ENCODE measurements around the gene WDR46. TPM values are rescaled to one million over a fixed set of nuclear protein-coding genes. Genes with fewer than 3 reads are reported as not detected.

WDR46 gene
- total and polyA plus RNA-seq, 2 of the 13 experiments (the other 11 are each of a cell fraction or from before 2014, with no cell fraction given) = 47.4 to 105 TPM

- peak; percentile 93 for TF ChIP-seq ARID4A (CRISPR knock-in tag; IDR thresholded peaks at IDR 0.05; ENCODE audit: borderline replicate concordance)
- peak; percentile 63 for TF ChIP-seq ZKSCAN8 (CRISPR knock-in tag; IDR thresholded peaks at IDR 0.05; ENCODE audit: borderline replicate concordance)
- peak; percentile 81; the same call in 1 of the 2 replicates for TF ChIP-seq ZFP1 (CRISPR knock-in tag; IDR thresholded peaks at IDR 0.05)
- TF ChIP-seq ZNF761 (CRISPR knock-in tag; conservative IDR thresholded peaks at IDR 0.05) = peak; percentile 88
- TF ChIP-seq MEF2D (CRISPR knock-in tag; IDR thresholded peaks at IDR 0.05) = peak; percentile 48; the same call in 1 of the 2 replicates
- no peak for TF ChIP-seq MBNL3 (CRISPR knock-in tag; conservative IDR thresholded peaks at IDR 0.05)
- TF ChIP-seq TMF1 (CRISPR knock-in tag; IDR thresholded peaks at IDR 0.05; ENCODE audit: low read depth) = peak; percentile 24; the same call in 1 of the 2 replicates
- peak; percentile 68; the same call in 1 of the 2 replicates for TF ChIP-seq NRL (CRISPR knock-in tag; IDR thresholded peaks at IDR 0.05; ENCODE audit: borderline replicate concordance)
- peak; percentile 89 for TF ChIP-seq RBM22 (optimal IDR thresholded peaks at IDR 0.05; ENCODE audit: low read length)
- TF ChIP-seq ZNF343 (CRISPR knock-in tag; IDR thresholded peaks at IDR 0.05) = peak; percentile 89
- peak; percentile 93 for TF ChIP-seq SP5 (CRISPR knock-in tag; IDR thresholded peaks at IDR 0.05; ENCODE audit: borderline replicate concordance, low read depth)
- TF ChIP-seq HMGXB4 (CRISPR knock-in tag; IDR thresholded peaks at IDR 0.05; ENCODE audit: borderline replicate concordance in 1 of 2, low read depth in 1 of 2) = peak; percentile 99 to 100
- 0 out of 2 replicates have a peak, but pooled peaks have one; percentile 85 for TF ChIP-seq ZBTB42 (CRISPR knock-in tag; IDR thresholded peaks at IDR 0.05)
- peak; percentile 58; the same call in 1 of the 2 replicates for TF ChIP-seq SRY (CRISPR knock-in tag; IDR thresholded peaks at IDR 0.05)
- TF ChIP-seq ZNF326 (CRISPR knock-in tag; IDR thresholded peaks at IDR 0.05; ENCODE audit: borderline replicate concordance) = no peak
- TF ChIP-seq ZBTB2 (CRISPR knock-in tag; IDR thresholded peaks at IDR 0.05; ENCODE audit: low read depth) = no peak; the same call in none of the 2 replicates
- TF ChIP-seq KDM2A (CRISPR knock-in tag; IDR thresholded peaks at IDR 0.05; ENCODE audit: borderline replicate concordance, low read depth) = peak; percentile 100
- TF ChIP-seq TEAD2 (CRISPR knock-in tag; IDR thresholded peaks at IDR 0.05) = no peak
- TF ChIP-seq MIER3 (CRISPR knock-in tag; IDR thresholded peaks at IDR 0.05; ENCODE audit: borderline replicate concordance) = peak; percentile 66; the same call in 1 of the 2 replicates
- TF ChIP-seq ZNF333 (CRISPR knock-in tag; IDR thresholded peaks at IDR 0.05; ENCODE audit: borderline replicate concordance) = peak; percentile 97
- TF ChIP-seq SPEN (CRISPR knock-in tag; IDR thresholded peaks at IDR 0.05; ENCODE audit: low read depth) = no peak; the same call in none of the 2 replicates
- TF ChIP-seq HMGA1 (CRISPR knock-in tag; conservative IDR thresholded peaks at IDR 0.05) = no peak
- TF ChIP-seq NCOA1 (CRISPR knock-in tag; IDR thresholded peaks at IDR 0.05) = no peak
Measured at GRCh38 chr6:33299237-33299944, 10.4 kb upstream of the WDR46 start (continued).
